OCI-LY3 (cell line): ENCODE measurements around the gene CLEC4F.

Experiments used
- H2AFZ ChIP-seq: fragments of 200-600, 300-600 bp; shearing (Covaris generic); 2 replicates; pipeline ENCODE4 v1.6.0; 2014; ENCODE audit warnings: antibody characterized with exemption, low read depth, low read length
- H3K27ac ChIP-seq: fragments of 200-600, 300-600 bp; sonication (generic); 2 replicates; pipeline ENCODE4 v1.5.1; 2014; ENCODE audit warnings: mild to moderate bottlenecking, low read length, moderate library complexity, mixed read lengths
- H3K27me3 ChIP-seq: fragments of 200-600, 300-600 bp; sonication (generic); 2 replicates; pipeline ENCODE4 v1.6.1; 2014; ENCODE audit warnings: low read depth, low read length, mixed read lengths
- H3K36me3 ChIP-seq: fragments of 200-600, 300-600 bp; sonication (generic); replicated peaks from 2 replicates; pipeline ENCODE3; 2014; ENCODE audit warnings: low read depth, low read length, mixed read lengths
- H3K4me1 ChIP-seq: fragments of 300-600, 200-600 bp; sonication (generic); 2 replicates; pipeline ENCODE4 v1.6.1; 2014; ENCODE audit warnings: low read length, mixed read lengths
- H3K4me2 ChIP-seq: fragments of 200-600, 300-600 bp; sonication (generic); 2 replicates; pipeline ENCODE4 v1.6.1; 2014; ENCODE audit warnings: low read length, mixed read lengths
- H3K4me3 ChIP-seq: fragments of 300-600, 200-600 bp; sonication (generic); 2 replicates; pipeline ENCODE4 v1.5.1; 2014; ENCODE audit warnings: antibody characterized with exemption, mild to moderate bottlenecking, low read length, moderate library complexity
- H3K79me2 ChIP-seq: fragments of 300-600, 200-600 bp; shearing (Covaris generic); 2 replicates; pipeline ENCODE4 v1.6.1; 2014; ENCODE audit warnings: mild to moderate bottlenecking, low read length, mixed read lengths
- H3K9ac ChIP-seq: fragments of 300-600, 200-600 bp; shearing (Covaris generic); 2 replicates; pipeline ENCODE4 v1.6.0; 2014; ENCODE audit warnings: mild to moderate bottlenecking, low read length, moderate library complexity
- H3K9me3 ChIP-seq: fragments of 200-600, 300-600 bp; shearing (Covaris generic); 2 replicates; pipeline ENCODE4 v1.6.1; 2014; ENCODE audit warnings: low read length, mixed read lengths; ENCODE audit not compliant: insufficient read depth
- H4K20me1 ChIP-seq: fragments of 200-600, 300-600 bp; sonication (generic); 2 replicates; pipeline ENCODE4 v1.6.1; 2016; ENCODE audit warnings: low read length, mixed read lengths; ENCODE audit not compliant: insufficient read depth
- EZH2phosphoT487 ChIP-seq: fragments of 200-600 bp; shearing (Covaris generic); IDR thresholded peaks from 2 replicates; pipeline ENCODE4 v1.6.1; 2018; ENCODE audit warnings: antibody characterized with exemption, mixed run types, low read depth
- TF ChIP-seq, protein P1 (sequence below): fragments of 200-600, 300-600 bp; sonication (generic); IDR thresholded peaks from 2 replicates; pipeline ENCODE4 v1.5.1; 2014; ENCODE audit warnings: antibody characterized with exemption, low read length, low read depth

CLEC4F gene

DNA sequence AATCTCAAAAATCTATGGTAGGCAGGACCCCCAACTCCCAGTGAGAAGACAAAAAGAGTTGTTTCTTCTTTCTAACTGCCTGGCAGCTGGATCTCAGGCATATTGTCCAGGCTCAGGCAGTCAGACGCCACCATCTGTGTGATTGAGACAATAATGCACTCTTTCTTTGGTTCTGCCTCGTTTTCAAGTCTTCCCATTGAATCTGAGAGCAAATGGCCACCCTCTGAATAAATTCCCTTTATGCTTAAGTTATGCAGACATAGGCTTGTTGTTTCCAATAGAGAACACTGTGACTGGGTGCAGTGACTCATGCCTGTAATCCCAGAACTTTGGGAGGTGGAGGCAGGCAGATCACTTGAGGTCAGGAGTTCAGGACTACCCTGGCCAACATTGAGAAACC, 30.5 kb upstream of the CLEC4F start:
- H3K4me2 ChIP-seq: no peak overlapping the region
- no peaks in the 10 kb centered on the region for H3K27me3 ChIP-seq
- no peak overlapping the region for H3K27ac ChIP-seq
- H3K79me2 ChIP-seq: no peaks in the 10 kb centered on the region
- no peak for TF ChIP-seq EZH2phosphoT487
- TF ChIP-seq, protein P1, sequence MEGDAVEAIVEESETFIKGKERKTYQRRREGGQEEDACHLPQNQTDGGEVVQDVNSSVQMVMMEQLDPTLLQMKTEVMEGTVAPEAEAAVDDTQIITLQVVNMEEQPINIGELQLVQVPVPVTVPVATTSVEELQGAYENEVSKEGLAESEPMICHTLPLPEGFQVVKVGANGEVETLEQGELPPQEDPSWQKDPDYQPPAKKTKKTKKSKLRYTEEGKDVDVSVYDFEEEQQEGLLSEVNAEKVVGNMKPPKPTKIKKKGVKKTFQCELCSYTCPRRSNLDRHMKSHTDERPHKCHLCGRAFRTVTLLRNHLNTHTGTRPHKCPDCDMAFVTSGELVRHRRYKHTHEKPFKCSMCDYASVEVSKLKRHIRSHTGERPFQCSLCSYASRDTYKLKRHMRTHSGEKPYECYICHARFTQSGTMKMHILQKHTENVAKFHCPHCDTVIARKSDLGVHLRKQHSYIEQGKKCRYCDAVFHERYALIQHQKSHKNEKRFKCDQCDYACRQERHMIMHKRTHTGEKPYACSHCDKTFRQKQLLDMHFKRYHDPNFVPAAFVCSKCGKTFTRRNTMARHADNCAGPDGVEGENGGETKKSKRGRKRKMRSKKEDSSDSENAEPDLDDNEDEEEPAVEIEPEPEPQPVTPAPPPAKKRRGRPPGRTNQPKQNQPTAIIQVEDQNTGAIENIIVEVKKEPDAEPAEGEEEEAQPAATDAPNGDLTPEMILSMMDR: no peak
- H3K9me3 ChIP-seq: no peaks in the 10 kb centered on the region
- H3K36me3 ChIP-seq: no peaks in the 10 kb centered on the region
- no peaks in the 10 kb centered on the region for H4K20me1 ChIP-seq
- H2AFZ ChIP-seq: no peak overlapping the region
- H3K4me1 ChIP-seq: peaks cover 20% of the 10 kb centered on the region
- no peak overlapping the region for H3K9ac ChIP-seq
- H3K4me3 ChIP-seq: no peak overlapping the region

DNA sequence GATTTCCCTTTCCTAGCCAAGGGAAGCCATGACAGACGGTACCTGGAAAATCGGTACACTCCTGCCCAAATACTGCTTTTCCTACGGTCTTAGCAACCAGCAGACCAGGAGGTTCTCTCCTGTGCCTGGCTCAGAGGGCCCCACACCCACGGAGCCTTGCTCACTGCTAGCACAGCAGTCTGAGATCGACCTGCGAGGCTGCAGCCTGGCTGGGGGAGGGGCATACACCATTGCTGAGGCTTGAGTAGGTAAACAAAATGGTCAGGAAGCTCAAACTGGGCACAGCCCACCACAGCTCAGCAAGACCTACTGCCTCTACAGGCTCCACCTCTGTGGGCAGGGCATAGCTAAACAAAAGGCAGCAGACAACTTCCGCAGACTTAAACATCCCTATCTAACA, 22.0 kb upstream of the CLEC4F start:
- no peaks in the 10 kb centered on the region for H3K9me3 ChIP-seq
- no peak overlapping the region for H3K9ac ChIP-seq
- H3K27me3 ChIP-seq: peaks cover 4% of the 10 kb centered on the region; the same call in 1 of the 2 replicates
- H2AFZ ChIP-seq: no peak overlapping the region
- no peak overlapping the region for H3K4me3 ChIP-seq
- no peaks in the 10 kb centered on the region for H3K36me3 ChIP-seq
- no peaks in the 10 kb centered on the region for H3K79me2 ChIP-seq
- no peaks in the 10 kb centered on the region for H3K4me1 ChIP-seq
- no peak for TF ChIP-seq EZH2phosphoT487
- TF ChIP-seq, protein P1: no peak
- H3K27ac ChIP-seq: no peak overlapping the region
- H3K4me2 ChIP-seq: no peak overlapping the region
- no peaks in the 10 kb centered on the region for H4K20me1 ChIP-seq

DNA sequence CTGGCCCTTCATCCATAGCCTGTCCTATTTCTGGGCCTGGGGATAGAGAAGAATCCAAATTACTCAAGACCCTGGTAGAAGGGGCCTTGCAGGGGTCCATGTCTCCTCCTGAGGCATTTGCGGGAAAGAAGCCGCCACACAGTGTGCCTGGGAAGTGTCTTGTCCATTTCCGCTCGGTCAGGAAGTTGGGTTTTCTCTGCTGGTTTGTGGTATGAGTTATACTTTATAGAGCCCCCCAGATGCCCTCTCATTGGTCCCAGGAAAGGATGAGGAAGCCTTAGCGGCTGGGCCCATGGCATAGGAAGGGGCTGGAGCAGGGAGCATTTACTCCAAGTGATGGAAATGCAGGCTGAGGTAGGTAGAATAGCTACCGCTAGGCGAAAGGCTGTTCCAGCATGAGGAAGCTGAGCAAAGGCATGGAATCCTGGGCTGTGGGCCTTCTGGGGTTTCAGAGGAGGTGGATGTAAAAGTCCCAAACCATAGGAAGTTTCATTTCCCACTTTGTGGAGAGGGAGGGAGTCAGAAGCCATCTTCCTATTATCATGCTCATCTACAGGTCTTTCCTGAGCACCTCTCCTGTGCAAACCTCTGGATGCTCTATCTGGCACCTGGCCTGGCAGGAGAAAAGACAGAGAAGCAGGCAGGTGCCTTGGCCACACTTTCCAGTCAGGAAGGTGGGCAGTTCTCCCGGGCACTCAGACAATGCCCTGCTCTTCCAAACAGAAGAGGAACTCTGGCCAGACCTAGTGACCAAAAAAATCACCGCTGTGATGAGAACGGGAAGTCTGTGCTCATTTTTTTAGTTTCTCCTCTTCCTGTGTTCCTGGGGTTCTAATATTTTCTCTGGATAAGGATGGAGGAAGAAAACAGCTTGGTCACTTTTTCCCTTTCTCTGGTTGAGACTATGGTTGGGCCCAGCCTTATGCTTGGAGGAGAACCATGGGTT, 17.9 kb upstream of the CLEC4F start:
- H3K27ac ChIP-seq: no peak overlapping the region
- no peaks in the 10 kb centered on the region for H3K4me1 ChIP-seq
- no peak overlapping the region for H2AFZ ChIP-seq
- TF ChIP-seq, protein P1: no peak
- no peak for TF ChIP-seq EZH2phosphoT487
- no peaks in the 10 kb centered on the region for H3K79me2 ChIP-seq
- H3K4me2 ChIP-seq: no peak overlapping the region
- no peak overlapping the region for H3K9ac ChIP-seq
- no peaks in the 10 kb centered on the region for H3K36me3 ChIP-seq
- H4K20me1 ChIP-seq: no peaks in the 10 kb centered on the region
- H3K27me3 ChIP-seq: peaks cover 4% of the 10 kb centered on the region; the same call in 1 of the 2 replicates
- H3K4me3 ChIP-seq: no peak overlapping the region
- no peaks in the 10 kb centered on the region for H3K9me3 ChIP-seq

DNA sequence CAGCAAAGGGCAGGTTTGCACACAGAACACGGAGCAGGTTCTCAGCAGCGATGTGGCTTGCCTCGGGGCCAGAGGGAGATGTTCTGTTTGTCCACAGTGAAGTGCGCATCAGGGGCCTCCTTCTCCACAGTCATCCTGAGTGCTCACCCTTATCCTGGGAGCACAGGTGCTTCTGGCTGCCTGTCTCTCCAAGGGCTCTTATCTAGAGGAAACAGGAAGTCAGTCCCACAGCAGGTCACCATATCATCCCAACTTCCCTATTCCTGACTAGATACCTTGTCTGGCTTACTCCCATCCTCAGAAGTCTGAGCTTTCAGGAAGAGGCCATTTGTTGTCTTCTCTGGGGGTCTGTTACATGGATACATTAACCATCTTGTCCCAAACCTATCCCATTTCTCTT, 15.2 kb upstream of the CLEC4F start, which contains the start of gene CD207:
TSS of gene CD207 (minus strand) at position 174 of the 400 bp plus-strand sequence. CDS start at position 134, 40 bp downstream.
- Histone ChIP-seq H3K36me3 (no peaks in the 10 kb centered on the region), H3K9ac (no peak within 1 kb of the TSS), H3K79me2 (no peaks in the 10 kb centered on the region), H3K27ac (no peak within 1 kb of the TSS), H3K9me3 (no peaks in the 10 kb centered on the region), H3K4me3 (no peak within 1 kb of the TSS), H2AFZ (no peak within 1 kb of the TSS), H4K20me1 (no peaks in the 10 kb centered on the region), H3K27me3 (peaks cover 1% of the 10 kb centered on the region; the same call in 1 of the 2 replicates), H3K4me1 (no peaks in the 10 kb centered on the region), H3K4me2 (no peak within 1 kb of the TSS)
- no peak for TF ChIP-seq EZH2phosphoT487
- TF ChIP-seq, protein P1: no peak
